B cell (primary cell): ENCODE results near the gene APCS. TPM values are rescaled to one million over a fixed set of nuclear protein-coding genes. Genes with fewer than 3 reads are reported as not detected.

Experiments used
- ATAC-seq: fragments of 200-7000 bp; cut with Tn5 transposase; one replicate; pipeline ENCODE4 v1.10.0; 2021; ENCODE audit warnings: low read depth, mild to moderate bottlenecking, moderate number of reproducible peaks, moderate library complexity
- CTCF ChIA-PET: fragments of 350-600 bp; sonication (Branson Sonifier 250); formaldehyde crosslinking; loops from one replicate; lab custom pipeline; 2021; ENCODE audit warnings: antibody characterized with exemption, inconsistent platforms; lab: Charles Lee
- POLR2A ChIA-PET: fragments of 350-600 bp; sonication (Branson Sonifier 250); formaldehyde crosslinking; loops from one replicate; lab custom pipeline; 2021; ENCODE audit warnings: antibody characterized with exemption; lab: Charles Lee
- DNase-seq: peaks from one replicate; pipeline ENCODE4 v3.0.0; 2013
- H2AFZ ChIP-seq: 2 replicates; pipeline ENCODE4 v1.6.1; 2012; ENCODE audit warnings: mild to moderate bottlenecking, low read depth, low read length; ENCODE audit not compliant: insufficient read depth, poor library complexity, severe bottlenecking
- H3K27ac ChIP-seq, 2 donors: 1 replicate in 1 of 2; 2 replicates in 1 of 2; pipeline ENCODE4 v1.5.1; 2012 to 2013; ENCODE audit warnings: low read length in 2 of 2, mild to moderate bottlenecking in 2 of 2, moderate library complexity in 1 of 2
- H3K27me3 ChIP-seq, 4 experiments: fragments of 200-600 bp in 1 of 4; sonication (generic) in 1 of 4; replicated peaks in 1 of 4; 1 replicate in 2 of 4; 2 replicates in 2 of 4; pipeline versions ENCODE4 v1.6.1 to v1.7.0; 2013 to 2016; ENCODE audit warnings: low read length in 3 of 4, mild to moderate bottlenecking in 2 of 4, mixed read lengths in 1 of 4, moderate library complexity in 1 of 4; ENCODE audit not compliant: insufficient read depth in 4 of 4, control insufficient read depth in 3 of 4; ENCODE audit errors: control extremely low read depth in 1 of 4
- H3K36me3 ChIP-seq, 2 experiments: replicated peaks in 1 of 2; 1 replicate in 1 of 2; 2 replicates in 1 of 2; pipeline versions ENCODE4 v1.6.1 to v1.7.1; 2013; ENCODE audit warnings: low read length in 1 of 2; ENCODE audit not compliant: insufficient read depth in 2 of 2, control insufficient read depth in 1 of 2; ENCODE audit errors: control extremely low read depth in 1 of 2, extremely low read depth in 1 of 2
- H3K4me1 ChIP-seq, 2 donors: fragments of 200-600 bp in 1 of 2; sonication (generic) in 1 of 2; 1 replicate in 1 of 2; 2 replicates in 1 of 2; pipeline versions ENCODE4 v1.5.1 to v1.6.1; 2013 to 2017; ENCODE audit warnings: low read length in 2 of 2; ENCODE audit not compliant: control insufficient read depth in 2 of 2, insufficient read depth in 2 of 2
- H3K4me2 ChIP-seq: replicated peaks from 2 replicates; pipeline ENCODE3; 2012; ENCODE audit warnings: mild to moderate bottlenecking, low read depth, low read length; ENCODE audit not compliant: poor library complexity, severe bottlenecking
- H3K4me3 ChIP-seq, 5 experiments: fragments of 200-600 bp in 1 of 5; sonication (generic) in 1 of 5; 1 replicate in 3 of 5; 2 replicates in 2 of 5; pipeline versions ENCODE4 v1.5.1 to v1.7.0; 2011 to 2016; ENCODE audit warnings: low read length in 4 of 5, mild to moderate bottlenecking in 4 of 5, low read depth in 2 of 5, control low read depth in 1 of 5, moderate library complexity in 1 of 5; ENCODE audit not compliant: insufficient read depth in 1 of 5; ENCODE audit errors: control extremely low read depth in 1 of 5, extremely low read depth in 1 of 5
- H3K79me2 ChIP-seq: fragments of 200-600 bp; sonication (generic); one replicate; pipeline ENCODE4 v1.6.0; 2016; ENCODE audit warnings: low read length; ENCODE audit not compliant: control insufficient read depth, insufficient read depth
- H3K9ac ChIP-seq: fragments of 200-600 bp; sonication (generic); 2 replicates; pipeline ENCODE4 v1.6.1; 2017; ENCODE audit warnings: mild to moderate bottlenecking, low read length, moderate library complexity
- H3K9me3 ChIP-seq, 3 donors: one replicate each; pipeline versions ENCODE4 v1.6.1 to v1.7.1; 2013; ENCODE audit warnings: low read length in 2 of 3; ENCODE audit not compliant: control insufficient read depth in 2 of 3, insufficient read depth in 1 of 3; ENCODE audit errors: control extremely low read depth in 1 of 3
- H4K20me1 ChIP-seq: 2 replicates; pipeline ENCODE4 v1.6.0; 2012; ENCODE audit warnings: mild to moderate bottlenecking, low read length; ENCODE audit not compliant: insufficient read depth, control insufficient read depth, poor library complexity, severe bottlenecking
- H3K27ac Mint-ChIP-seq: one replicate; pipeline ENCODE4 v1.8.0; 2021; ENCODE audit warnings: mixed read lengths
- H3K27me3 Mint-ChIP-seq: one replicate; pipeline ENCODE4 v1.8.0; 2021; ENCODE audit warnings: mixed read lengths
- H3K4me1 Mint-ChIP-seq: one replicate; pipeline ENCODE4 v1.8.0; 2021; ENCODE audit warnings: mixed read lengths
- H3K4me3 Mint-ChIP-seq: one replicate; pipeline ENCODE4 v1.8.0; 2021; ENCODE audit warnings: mixed read lengths
- H3K9me3 Mint-ChIP-seq: one replicate; pipeline ENCODE4 v1.8.0; 2022; ENCODE audit warnings: mixed read lengths; ENCODE audit not compliant: insufficient read depth
- EZH2 ChIP-seq: IDR thresholded peaks from 2 replicates; pipeline ENCODE4 v1.6.1; 2012; ENCODE audit warnings: borderline replicate concordance, low read depth, mild to moderate bottlenecking, moderate library complexity, low read length; ENCODE audit not compliant: insufficient read depth, poor library complexity, severe bottlenecking
- WGBS: methylation state at CpG from one replicate; pipeline ENCODE4 v1.1.5; 2013; ENCODE audit warnings: missing lambda C conversion rate; ENCODE audit not compliant: insufficient coverage; 5-methylcytosine and 5-hydroxymethylcytosine counted together
- intact Hi-C: fragments of 100-400 bp; cut with micrococcal nuclease; formaldehyde crosslinking; loops from one replicate; pipeline ENCODE4 v1.10.0; 2022
- polyA plus RNA-seq: library from polyadenylated mRNA; depleted of rRNA; stranded (reverse); fragments of >200 nt; gene quantifications from 2 replicates; pipeline ENCODE4 v1.2.3, GENCODE V29; 2012
- total RNA-seq, 2 donors: library from RNA; stranded (reverse); fragments of 120-200 nt in 1 of 2; gene quantifications; 1 replicate in 1 of 2; 2 replicates in 1 of 2; pipeline versions ENCODE4 v1.2.3 to v1.2.4, GENCODE V29; 2013 to 2022
- TF ChIP-seq, protein P1 (sequence below): fragments of 200-600 bp; IDR thresholded peaks from one replicate; pipeline ENCODE4 v1.8.0; 2022; ENCODE audit warnings: antibody characterized with exemption, mild to moderate bottlenecking

APCS gene
- total and polyA plus RNA-seq, 2 donors (not counting 1 experiment from before 2014, with no cell fraction given), result not detected

DNA sequence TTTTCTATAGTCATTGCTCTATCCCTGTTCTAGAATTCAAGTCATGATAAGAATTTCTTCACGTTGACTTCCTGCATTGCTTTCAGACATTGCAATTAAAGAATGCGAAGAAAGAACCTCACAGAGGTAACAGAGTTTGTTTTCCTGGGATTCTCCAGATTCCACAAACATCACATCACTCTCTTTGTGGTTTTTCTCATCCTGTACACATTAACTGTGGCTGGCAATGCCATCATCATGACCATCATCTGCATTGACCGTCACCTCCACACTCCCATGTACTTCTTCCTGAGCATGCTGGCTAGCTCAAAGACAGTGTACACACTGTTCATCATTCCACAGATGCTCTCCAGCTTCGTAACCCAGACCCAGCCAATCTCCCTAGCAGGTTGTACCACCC lies 10.6 kb downstream of the APCS start:
- Histone ChIP-seq H2AFZ (no peak overlapping the region), H3K9ac (no peak overlapping the region), H3K9me3 (no peaks in the 10 kb centered on the region), H3K4me2 (no peak overlapping the region), H3K4me3 (no peak overlapping the region), H3K4me1 (no peaks in the 10 kb centered on the region), H3K79me2 (no peaks in the 10 kb centered on the region), H4K20me1 (no peaks in the 10 kb centered on the region), H3K27ac (no peak overlapping the region), H3K27me3 (peaks cover 0 to 5% (median 0%) of the 10 kb centered on the region in 4 experiments), H3K36me3 (no peaks in the 10 kb centered on the region)
- DNase-seq, result no peak
- WGBS, result 85% methylated on average over 4 of the region's 4 CpGs
- H3K9me3 Mint-ChIP-seq, result no peaks in the 10 kb centered on the region
- H3K27ac Mint-ChIP-seq, result no peak overlapping the region
- TF ChIP-seq, protein P1, sequence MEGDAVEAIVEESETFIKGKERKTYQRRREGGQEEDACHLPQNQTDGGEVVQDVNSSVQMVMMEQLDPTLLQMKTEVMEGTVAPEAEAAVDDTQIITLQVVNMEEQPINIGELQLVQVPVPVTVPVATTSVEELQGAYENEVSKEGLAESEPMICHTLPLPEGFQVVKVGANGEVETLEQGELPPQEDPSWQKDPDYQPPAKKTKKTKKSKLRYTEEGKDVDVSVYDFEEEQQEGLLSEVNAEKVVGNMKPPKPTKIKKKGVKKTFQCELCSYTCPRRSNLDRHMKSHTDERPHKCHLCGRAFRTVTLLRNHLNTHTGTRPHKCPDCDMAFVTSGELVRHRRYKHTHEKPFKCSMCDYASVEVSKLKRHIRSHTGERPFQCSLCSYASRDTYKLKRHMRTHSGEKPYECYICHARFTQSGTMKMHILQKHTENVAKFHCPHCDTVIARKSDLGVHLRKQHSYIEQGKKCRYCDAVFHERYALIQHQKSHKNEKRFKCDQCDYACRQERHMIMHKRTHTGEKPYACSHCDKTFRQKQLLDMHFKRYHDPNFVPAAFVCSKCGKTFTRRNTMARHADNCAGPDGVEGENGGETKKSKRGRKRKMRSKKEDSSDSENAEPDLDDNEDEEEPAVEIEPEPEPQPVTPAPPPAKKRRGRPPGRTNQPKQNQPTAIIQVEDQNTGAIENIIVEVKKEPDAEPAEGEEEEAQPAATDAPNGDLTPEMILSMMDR, result no peak
- no peak for TF ChIP-seq EZH2
- no peak for ATAC-seq
- no peak overlapping the region for H3K4me3 Mint-ChIP-seq
- ChIA-PET CTCF (no interaction called here), POLR2A (no interaction called here)
- peaks cover 24% of the 10 kb centered on the region for H3K27me3 Mint-ChIP-seq
- intact Hi-C loops, result no loop called here
- no peaks in the 10 kb centered on the region for H3K4me1 Mint-ChIP-seq

DNA sequence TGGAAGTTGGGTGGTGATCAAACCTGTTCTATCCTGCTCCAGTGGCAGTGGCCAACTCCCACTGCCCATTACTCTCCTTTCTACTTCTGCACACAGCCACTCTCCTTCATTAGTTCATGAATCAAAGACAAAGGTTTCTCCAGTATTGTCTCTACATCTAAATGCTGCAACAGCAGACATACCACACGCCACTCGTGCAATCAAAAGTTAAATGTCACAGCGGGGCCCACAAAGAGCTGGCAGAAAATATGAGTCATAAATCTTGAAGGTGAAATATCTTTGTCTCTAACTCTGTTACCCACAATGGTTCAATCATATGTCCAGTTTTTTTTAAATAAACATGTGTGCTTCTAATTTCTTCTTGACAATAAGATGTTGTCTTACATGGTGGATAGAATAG lies 13.3 kb downstream of the APCS start:
- ATAC-seq (no peak), DNase-seq (no peak)
- no peak overlapping the region for H3K4me3 Mint-ChIP-seq
- H3K4me1 Mint-ChIP-seq, result no peaks in the 10 kb centered on the region
- TF ChIP-seq EZH2, result no peak
- TF ChIP-seq, protein P1, result no peak
- H3K27ac Mint-ChIP-seq, result no peak overlapping the region
- H3K79me2 ChIP-seq, result no peaks in the 10 kb centered on the region
- ChIA-PET CTCF (no interaction called here), POLR2A (no interaction called here)
- H3K27me3 ChIP-seq, result peaks cover 0 to 5% (median 0%) of the 10 kb centered on the region in 4 experiments
- H3K9me3 Mint-ChIP-seq, result no peaks in the 10 kb centered on the region
- H4K20me1 ChIP-seq, result no peaks in the 10 kb centered on the region
- H3K4me2 ChIP-seq, result no peak overlapping the region
- H2AFZ ChIP-seq, result no peak overlapping the region
- no peaks in the 10 kb centered on the region for H3K4me1 ChIP-seq
- no peak overlapping the region for H3K9ac ChIP-seq
- no peaks in the 10 kb centered on the region for H3K36me3 ChIP-seq
- intact Hi-C loops, result no loop called here
- no peaks in the 10 kb centered on the region for H3K9me3 ChIP-seq
- H3K27me3 Mint-ChIP-seq, result peaks cover 15% of the 10 kb centered on the region
- H3K4me3 ChIP-seq, result no peak overlapping the region
- no CpG with 5 or more reads among the region's 3 CpGs for WGBS
- no peak overlapping the region for H3K27ac ChIP-seq
